C4-2B (cell line): Measurements from ENCODE around the gene SCGB1C1.

Experiments
- H3K27ac ChIP-seq: fragments of 450-650 bp; 2 replicates; pipeline ENCODE4 v1.5.1; 2017
- CTCF ChIP-seq: fragments of 450-650 bp; conservative IDR thresholded peaks from 2 replicates; pipeline ENCODE4 v1.5.1; 2017; ENCODE audit warnings: mild to moderate bottlenecking
- ZFX ChIP-seq: fragments of 450-650 bp; IDR thresholded peaks from 2 replicates; pipeline ENCODE4 v1.6.1; 2017

Gene SCGB1C1

GRCh38 chr11:207863-208180 lies 14.9 kb downstream of the SCGB1C1 start:
- TF ChIP-seq ZFX (no peak), CTCF (no peak)
- H3K27ac ChIP-seq, result peak overlapping the region; percentile 96

GRCh38 chr11:208181-208916 lies 15.5 kb downstream of the SCGB1C1 start:
- TF ChIP-seq CTCF, result no peak
- peak; percentile 65; the same call in 1 of the 2 replicates for TF ChIP-seq ZFX
- H3K27ac ChIP-seq, result peak overlapping the region; percentile 96

GRCh38 chr11:208917-209260 lies 16.0 kb downstream of the SCGB1C1 start:
- peak overlapping the region; percentile 96 for H3K27ac ChIP-seq
- TF ChIP-seq CTCF (no peak), ZFX (peak; percentile 53; the same call in 1 of the 2 replicates)

- peak overlapping the region; percentile 96 for H3K27ac ChIP-seq
- TF ChIP-seq CTCF, result no peak
- TF ChIP-seq ZFX, result no peak
These were observed 16.6 kb downstream of the SCGB1C1 start for GRCh38 chr11:209275-210121.

GRCh38 chr11:210122-210802 lies 17.4 kb downstream of the SCGB1C1 start:
- no peak overlapping the region; the same call in 1 of the 2 replicates for H3K27ac ChIP-seq
- TF ChIP-seq ZFX, result no peak

GRCh38 chr11:210803-211180 lies 17.9 kb downstream of the SCGB1C1 start:
- no peak overlapping the region for H3K27ac ChIP-seq
- TF ChIP-seq ZFX, result no peak
- no peak for TF ChIP-seq CTCF

- no peak overlapping the region for H3K27ac ChIP-seq
- TF ChIP-seq CTCF (no peak), ZFX (no peak)
These were observed 18.4 kb downstream of the SCGB1C1 start for GRCh38 chr11:211295-211694.
